HepG2 (cell line): ENCODE data around the gene NOTUM. TPM values are rescaled to one million over a fixed set of nuclear protein-coding genes. Genes with fewer than 3 reads are reported as not detected.

ENCODE experiments used
- ADNP ChIP-seq: sonication (generic); formaldehyde crosslinking; IDR thresholded peaks from 2 replicates; pipeline ENCODE4 v1.4.0; 2020; ENCODE audit warnings: missing genetic modification reagents
- EEA1 ChIP-seq: sonication (generic); formaldehyde crosslinking; IDR thresholded peaks from 2 replicates; pipeline ENCODE4 v1.5.1; 2020; ENCODE audit warnings: mild to moderate bottlenecking, missing genetic modification reagents, borderline replicate concordance
- GTF3A ChIP-seq: sonication (generic); formaldehyde crosslinking; conservative IDR thresholded peaks from 2 replicates; pipeline ENCODE4 v1.4.0; 2020; ENCODE audit warnings: mild to moderate bottlenecking, missing genetic modification reagents
- HHEX ChIP-seq: IDR thresholded peaks from 2 replicates; pipeline ENCODE4 v1.6.1; 2016; ENCODE audit warnings: control low read depth
- PPARG ChIP-seq: conservative IDR thresholded peaks from 2 replicates; pipeline ENCODE4 v1.6.1; 2016; ENCODE audit warnings: missing biosample characterization, missing genetic modification reagents
- SIX4 ChIP-seq: sonication (generic); formaldehyde crosslinking; IDR thresholded peaks from 2 replicates; pipeline ENCODE4 v1.4.0; 2020; ENCODE audit warnings: missing genetic modification reagents
- ZNF629 ChIP-seq: sonication (generic); formaldehyde crosslinking; conservative IDR thresholded peaks from 2 replicates; pipeline ENCODE4 v1.5.0; 2020; ENCODE audit warnings: missing genetic modification reagents
- ZNF768 ChIP-seq: sonication (generic); formaldehyde crosslinking; IDR thresholded peaks from 2 replicates; pipeline ENCODE4 v1.4.0; 2020; ENCODE audit warnings: missing genetic modification reagents
- polyA plus RNA-seq, 8 experiments: library from polyadenylated mRNA; depleted of rRNA in 3 of 8; stranded (reverse) in 7 of 8; unstranded in 1 of 8; fragments of >200 nt; fragmentation: Illumina TruSeq in 4 of 8; extraction: Trizol in 4 of 8; gene quantifications; 2 replicates each; pipeline versions ENCODE4 v1.2.1 to v1.2.3, GENCODE V29; 2011 to 2016; ENCODE audit warnings: low read depth in 4 of 8, missing spikeins in 1 of 8, mixed read lengths in 1 of 8; ENCODE audit not compliant: insufficient read depth in 1 of 8
- total RNA-seq, 5 experiments: library from RNA; depleted of rRNA; stranded (reverse); fragments of >200 nt; fragmentation: Illumina TruSeq; extraction: Trizol; gene quantifications; 2 replicates each; pipeline ENCODE4 v1.2.3, GENCODE V29; 2016; ENCODE audit warnings: low read depth in 1 of 5
- TF ChIP-seq, protein P1 (sequence below): sonication (generic); formaldehyde crosslinking; IDR thresholded peaks from 2 replicates; pipeline ENCODE4 v1.4.0; 2020; ENCODE audit warnings: low read depth, missing genetic modification reagents
- TF ChIP-seq, protein P2 (sequence below): sonication (generic); formaldehyde crosslinking; IDR thresholded peaks from 2 replicates; pipeline ENCODE4 v1.5.1; 2020; ENCODE audit warnings: mild to moderate bottlenecking, missing genetic modification reagents, borderline replicate concordance
- TF ChIP-seq, protein P3 (sequence below): sonication (generic); formaldehyde crosslinking; IDR thresholded peaks from 2 replicates; pipeline ENCODE4 v1.9.0; 2022; ENCODE audit warnings: missing genetic modification reagents, mild to moderate bottlenecking, borderline replicate concordance
- TF ChIP-seq, protein P4 (sequence below): sonication (generic); formaldehyde crosslinking; IDR thresholded peaks from 2 replicates; pipeline ENCODE4 v1.8.0; 2022; ENCODE audit warnings: mild to moderate bottlenecking, missing genetic modification reagents, moderate library complexity
- TF ChIP-seq, protein P5 (sequence below): IDR thresholded peaks from 2 replicates; pipeline ENCODE4 v1.6.1; 2016; ENCODE audit warnings: low read depth, missing genetic modification reagents, missing compliant biosample characterization
- TF ChIP-seq, protein P6 (sequence below): sonication (generic); formaldehyde crosslinking; IDR thresholded peaks from 2 replicates; pipeline ENCODE4 v1.8.1; 2023; ENCODE audit warnings: mild to moderate bottlenecking, missing genetic modification reagents, borderline replicate concordance

The NOTUM gene
- total and polyA plus RNA-seq, 2 of the 13 experiments (the other 11 are each of a cell fraction or from before 2014, with no cell fraction given) = 150 to 160 TPM

DNA sequence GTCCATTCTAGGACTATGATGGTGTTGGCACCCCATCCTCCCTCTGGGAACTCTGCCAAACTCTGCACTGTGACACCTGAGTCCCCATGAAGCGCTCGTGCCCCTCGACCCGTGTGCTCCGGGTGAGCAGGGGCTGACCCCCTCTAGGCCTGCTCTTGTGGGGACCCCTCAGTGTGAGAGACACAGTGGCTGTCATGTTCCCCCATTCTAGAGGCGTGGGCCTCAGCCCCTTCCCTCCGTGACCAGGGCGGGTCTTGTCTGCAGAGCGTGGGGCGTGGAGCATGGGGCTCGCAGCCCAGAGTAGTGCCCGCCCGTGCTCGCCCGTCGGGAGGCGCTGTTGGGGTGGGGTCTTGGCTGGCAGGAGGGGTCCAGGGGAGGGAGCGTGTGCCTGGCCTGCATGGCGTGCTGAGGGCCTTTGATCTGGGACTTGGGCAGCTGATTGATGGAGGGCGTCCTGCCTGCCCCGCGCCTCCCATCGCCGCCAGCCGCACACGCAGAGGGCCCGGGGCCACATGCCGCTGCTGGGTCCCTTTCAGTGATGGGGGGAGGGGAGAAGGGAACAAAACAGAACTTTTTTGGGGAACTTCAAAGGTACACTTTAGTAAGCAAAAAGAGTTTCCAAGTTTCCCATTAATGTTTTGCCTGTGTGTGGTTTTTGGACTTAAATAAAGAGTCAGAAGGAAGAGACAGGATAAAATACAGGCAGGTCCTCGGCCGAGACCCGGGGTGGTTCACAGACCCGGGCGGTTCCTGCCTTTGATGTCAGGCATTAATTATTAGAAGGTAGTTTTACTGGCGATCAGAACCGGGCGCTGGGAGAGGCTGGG lies 39.2 kb upstream of the NOTUM start (continued):
- TF ChIP-seq, protein P1, sequence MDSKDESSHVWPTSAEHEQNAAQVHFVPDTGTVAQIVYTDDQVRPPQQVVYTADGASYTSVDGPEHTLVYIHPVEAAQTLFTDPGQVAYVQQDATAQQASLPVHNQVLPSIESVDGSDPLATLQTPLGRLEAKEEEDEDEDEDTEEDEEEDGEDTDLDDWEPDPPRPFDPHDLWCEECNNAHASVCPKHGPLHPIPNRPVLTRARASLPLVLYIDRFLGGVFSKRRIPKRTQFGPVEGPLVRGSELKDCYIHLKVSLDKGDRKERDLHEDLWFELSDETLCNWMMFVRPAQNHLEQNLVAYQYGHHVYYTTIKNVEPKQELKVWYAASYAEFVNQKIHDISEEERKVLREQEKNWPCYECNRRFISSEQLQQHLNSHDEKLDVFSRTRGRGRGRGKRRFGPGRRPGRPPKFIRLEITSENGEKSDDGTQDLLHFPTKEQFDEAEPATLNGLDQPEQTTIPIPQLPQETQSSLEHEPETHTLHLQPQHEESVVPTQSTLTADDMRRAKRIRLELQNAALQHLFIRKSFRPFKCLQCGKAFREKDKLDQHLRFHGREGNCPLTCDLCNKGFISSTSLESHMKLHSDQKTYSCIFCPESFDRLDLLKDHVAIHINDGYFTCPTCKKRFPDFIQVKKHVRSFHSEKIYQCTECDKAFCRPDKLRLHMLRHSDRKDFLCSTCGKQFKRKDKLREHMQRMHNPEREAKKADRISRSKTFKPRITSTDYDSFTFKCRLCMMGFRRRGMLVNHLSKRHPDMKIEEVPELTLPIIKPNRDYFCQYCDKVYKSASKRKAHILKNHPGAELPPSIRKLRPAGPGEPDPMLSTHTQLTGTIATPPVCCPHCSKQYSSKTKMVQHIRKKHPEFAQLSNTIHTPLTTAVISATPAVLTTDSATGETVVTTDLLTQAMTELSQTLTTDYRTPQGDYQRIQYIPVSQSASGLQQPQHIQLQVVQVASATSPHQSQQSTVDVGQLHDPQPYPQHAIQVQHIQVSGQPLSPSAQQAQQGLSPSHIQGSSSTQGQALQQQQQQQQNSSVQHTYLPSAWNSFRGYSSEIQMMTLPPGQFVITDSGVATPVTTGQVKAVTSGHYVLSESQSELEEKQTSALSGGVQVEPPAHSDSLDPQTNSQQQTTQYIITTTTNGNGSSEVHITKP = 0 out of 2 replicates have a peak, but pooled peaks have one; percentile 4
- TF ChIP-seq GTF3A (CRISPR knock-in tag) = peak; percentile 83; the same call in 1 of the 2 replicates
- peak; percentile 62; the same call in 1 of the 2 replicates for TF ChIP-seq HHEX
- no peak; the same call in 1 of the 2 replicates for TF ChIP-seq ZNF629 (CRISPR knock-in tag)
- TF ChIP-seq EEA1 (CRISPR knock-in tag) = no peak
- TF ChIP-seq, protein P2, sequence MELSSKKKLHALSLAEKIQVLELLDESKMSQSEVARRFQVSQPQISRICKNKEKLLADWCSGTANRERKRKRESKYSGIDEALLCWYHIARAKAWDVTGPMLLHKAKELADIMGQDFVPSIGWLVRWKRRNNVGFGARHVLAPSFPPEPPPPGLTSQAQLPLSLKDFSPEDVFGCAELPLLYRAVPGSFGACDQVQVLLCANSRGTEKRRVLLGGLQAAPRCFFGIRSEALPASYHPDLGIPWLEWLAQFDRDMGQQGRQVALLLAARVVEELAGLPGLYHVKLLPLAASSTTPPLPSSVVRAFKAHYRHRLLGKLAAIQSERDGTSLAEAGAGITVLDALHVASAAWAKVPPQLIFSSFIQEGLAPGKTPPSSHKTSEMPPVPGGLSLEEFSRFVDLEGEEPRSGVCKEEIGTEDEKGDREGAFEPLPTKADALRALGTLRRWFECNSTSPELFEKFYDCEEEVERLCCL (CRISPR knock-in tag) = peak; percentile 18; the same call in 1 of the 2 replicates
- no peak for TF ChIP-seq PPARG (CRISPR knock-in tag)
- TF ChIP-seq, protein P3, sequence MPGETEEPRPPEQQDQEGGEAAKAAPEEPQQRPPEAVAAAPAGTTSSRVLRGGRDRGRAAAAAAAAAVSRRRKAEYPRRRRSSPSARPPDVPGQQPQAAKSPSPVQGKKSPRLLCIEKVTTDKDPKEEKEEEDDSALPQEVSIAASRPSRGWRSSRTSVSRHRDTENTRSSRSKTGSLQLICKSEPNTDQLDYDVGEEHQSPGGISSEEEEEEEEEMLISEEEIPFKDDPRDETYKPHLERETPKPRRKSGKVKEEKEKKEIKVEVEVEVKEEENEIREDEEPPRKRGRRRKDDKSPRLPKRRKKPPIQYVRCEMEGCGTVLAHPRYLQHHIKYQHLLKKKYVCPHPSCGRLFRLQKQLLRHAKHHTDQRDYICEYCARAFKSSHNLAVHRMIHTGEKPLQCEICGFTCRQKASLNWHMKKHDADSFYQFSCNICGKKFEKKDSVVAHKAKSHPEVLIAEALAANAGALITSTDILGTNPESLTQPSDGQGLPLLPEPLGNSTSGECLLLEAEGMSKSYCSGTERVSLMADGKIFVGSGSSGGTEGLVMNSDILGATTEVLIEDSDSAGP (CRISPR knock-in tag) = peak; percentile 72; the same call in 1 of the 2 replicates
- TF ChIP-seq ADNP (CRISPR knock-in tag) = peak; percentile 65; the same call in 1 of the 2 replicates
- TF ChIP-seq ZNF768 = peak; percentile 74; the same call in 1 of the 2 replicates
- TF ChIP-seq, protein P4, sequence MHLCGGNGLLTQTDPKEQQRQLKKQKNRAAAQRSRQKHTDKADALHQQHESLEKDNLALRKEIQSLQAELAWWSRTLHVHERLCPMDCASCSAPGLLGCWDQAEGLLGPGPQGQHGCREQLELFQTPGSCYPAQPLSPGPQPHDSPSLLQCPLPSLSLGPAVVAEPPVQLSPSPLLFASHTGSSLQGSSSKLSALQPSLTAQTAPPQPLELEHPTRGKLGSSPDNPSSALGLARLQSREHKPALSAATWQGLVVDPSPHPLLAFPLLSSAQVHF (CRISPR knock-in tag) = no peak
- no peak for TF ChIP-seq SIX4 (CRISPR knock-in tag)
- TF ChIP-seq, protein P5, sequence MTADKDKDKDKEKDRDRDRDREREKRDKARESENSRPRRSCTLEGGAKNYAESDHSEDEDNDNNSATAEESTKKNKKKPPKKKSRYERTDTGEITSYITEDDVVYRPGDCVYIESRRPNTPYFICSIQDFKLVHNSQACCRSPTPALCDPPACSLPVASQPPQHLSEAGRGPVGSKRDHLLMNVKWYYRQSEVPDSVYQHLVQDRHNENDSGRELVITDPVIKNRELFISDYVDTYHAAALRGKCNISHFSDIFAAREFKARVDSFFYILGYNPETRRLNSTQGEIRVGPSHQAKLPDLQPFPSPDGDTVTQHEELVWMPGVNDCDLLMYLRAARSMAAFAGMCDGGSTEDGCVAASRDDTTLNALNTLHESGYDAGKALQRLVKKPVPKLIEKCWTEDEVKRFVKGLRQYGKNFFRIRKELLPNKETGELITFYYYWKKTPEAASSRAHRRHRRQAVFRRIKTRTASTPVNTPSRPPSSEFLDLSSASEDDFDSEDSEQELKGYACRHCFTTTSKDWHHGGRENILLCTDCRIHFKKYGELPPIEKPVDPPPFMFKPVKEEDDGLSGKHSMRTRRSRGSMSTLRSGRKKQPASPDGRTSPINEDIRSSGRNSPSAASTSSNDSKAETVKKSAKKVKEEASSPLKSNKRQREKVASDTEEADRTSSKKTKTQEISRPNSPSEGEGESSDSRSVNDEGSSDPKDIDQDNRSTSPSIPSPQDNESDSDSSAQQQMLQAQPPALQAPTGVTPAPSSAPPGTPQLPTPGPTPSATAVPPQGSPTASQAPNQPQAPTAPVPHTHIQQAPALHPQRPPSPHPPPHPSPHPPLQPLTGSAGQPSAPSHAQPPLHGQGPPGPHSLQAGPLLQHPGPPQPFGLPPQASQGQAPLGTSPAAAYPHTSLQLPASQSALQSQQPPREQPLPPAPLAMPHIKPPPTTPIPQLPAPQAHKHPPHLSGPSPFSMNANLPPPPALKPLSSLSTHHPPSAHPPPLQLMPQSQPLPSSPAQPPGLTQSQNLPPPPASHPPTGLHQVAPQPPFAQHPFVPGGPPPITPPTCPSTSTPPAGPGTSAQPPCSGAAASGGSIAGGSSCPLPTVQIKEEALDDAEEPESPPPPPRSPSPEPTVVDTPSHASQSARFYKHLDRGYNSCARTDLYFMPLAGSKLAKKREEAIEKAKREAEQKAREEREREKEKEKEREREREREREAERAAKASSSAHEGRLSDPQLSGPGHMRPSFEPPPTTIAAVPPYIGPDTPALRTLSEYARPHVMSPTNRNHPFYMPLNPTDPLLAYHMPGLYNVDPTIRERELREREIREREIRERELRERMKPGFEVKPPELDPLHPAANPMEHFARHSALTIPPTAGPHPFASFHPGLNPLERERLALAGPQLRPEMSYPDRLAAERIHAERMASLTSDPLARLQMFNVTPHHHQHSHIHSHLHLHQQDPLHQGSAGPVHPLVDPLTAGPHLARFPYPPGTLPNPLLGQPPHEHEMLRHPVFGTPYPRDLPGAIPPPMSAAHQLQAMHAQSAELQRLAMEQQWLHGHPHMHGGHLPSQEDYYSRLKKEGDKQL (CRISPR knock-in tag) = peak; percentile 38
- TF ChIP-seq, protein P6, sequence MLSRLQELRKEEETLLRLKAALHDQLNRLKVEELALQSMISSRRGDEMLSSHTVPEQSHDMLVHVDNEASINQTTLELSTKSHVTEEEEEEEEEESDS (CRISPR knock-in tag) = no peak; the same call in 1 of the 2 replicates
